Right cardiac atrium (tissue), 5 donors: ENCODE measurements around the gene ZGRF1. TPM values are rescaled to one million over a fixed set of nuclear protein-coding genes. Genes with fewer than 3 reads are reported as not detected.
"Not testable (repeated sequence)": the region's sequence is repeated elsewhere in the genome, so short reads cannot be mapped to it uniquely, and the experiment has no call there.

Experiments used
- ATAC-seq, 2 donors: fragments of 200-7000 bp; cut with Tn5 transposase; one replicate each; pipeline versions ENCODE4 v1.8.0 to v1.9.1; 2020; ENCODE audit warnings: moderate library complexity in 2 of 2, mild to moderate bottlenecking in 1 of 2
- DNase-seq, 3 donors: peaks; one replicate each; pipeline ENCODE4 v3.0.0-alpha.2; 2020
- H3K27ac ChIP-seq: one replicate; pipeline ENCODE4 v1.5.1; 2013; ENCODE audit warnings: mild to moderate bottlenecking, low read length, control low read depth, moderate library complexity
- H3K27me3 ChIP-seq: one replicate; pipeline ENCODE4 v1.6.1; 2013; ENCODE audit not compliant: control insufficient read depth, insufficient read depth
- H3K4me1 ChIP-seq: one replicate; pipeline ENCODE4 v1.6.1; 2013; ENCODE audit warnings: low read length; ENCODE audit not compliant: control insufficient read depth, insufficient read depth
- H3K4me3 ChIP-seq: one replicate; pipeline ENCODE4 v1.5.1; 2013; ENCODE audit warnings: low read length, control low read depth
- H3K9me3 ChIP-seq: one replicate; pipeline ENCODE4 v1.6.1; 2013; ENCODE audit warnings: low read length; ENCODE audit not compliant: control insufficient read depth
- WGBS: extraction: QIAGEN DNeasy Blood & Tissue Kit; methylation state at CpG from one replicate; pipeline ENCODE4 v1.1.7; 2013; 5-methylcytosine and 5-hydroxymethylcytosine counted together
- intact Hi-C, 4 donors: fragments of 100-400 bp; cut with DNase I; formaldehyde crosslinking; loops; one replicate each; pipeline versions ENCODE4 v1.11.0 to v1.14.0; 2022 to 2023
- polyA plus RNA-seq: library from polyadenylated mRNA; stranded (reverse); fragments of 200-250 nt; gene quantifications from one replicate; pipeline ENCODE4 v1.2.3, GENCODE V29; 2013
- total RNA-seq, 4 donors: library from RNA; stranded (reverse); fragmentation: NEBNext Ultra II Directional; extraction: Animal tissue kit (Norgen Biotek cat#: 25700); gene quantifications; one replicate each; pipeline ENCODE4 v1.2.1, GENCODE V29; 2021
- donor health status: healthy with polysubstance abuse.
- donor health status: DM: no; HTN: yes; CAD: no.
- donor health status: DM: no; HTN: no; CAD: no.
- donor health status: DM: no; HTN: yes; CAD: no; lungs with severe emphysema.
- donor health status: DM: yes; HTN: yes; CAD: no.

Gene ZGRF1
- total and polyA plus RNA-seq, 5 donors: 1.2 to 2.5 (median 2.4) TPM

DNA sequence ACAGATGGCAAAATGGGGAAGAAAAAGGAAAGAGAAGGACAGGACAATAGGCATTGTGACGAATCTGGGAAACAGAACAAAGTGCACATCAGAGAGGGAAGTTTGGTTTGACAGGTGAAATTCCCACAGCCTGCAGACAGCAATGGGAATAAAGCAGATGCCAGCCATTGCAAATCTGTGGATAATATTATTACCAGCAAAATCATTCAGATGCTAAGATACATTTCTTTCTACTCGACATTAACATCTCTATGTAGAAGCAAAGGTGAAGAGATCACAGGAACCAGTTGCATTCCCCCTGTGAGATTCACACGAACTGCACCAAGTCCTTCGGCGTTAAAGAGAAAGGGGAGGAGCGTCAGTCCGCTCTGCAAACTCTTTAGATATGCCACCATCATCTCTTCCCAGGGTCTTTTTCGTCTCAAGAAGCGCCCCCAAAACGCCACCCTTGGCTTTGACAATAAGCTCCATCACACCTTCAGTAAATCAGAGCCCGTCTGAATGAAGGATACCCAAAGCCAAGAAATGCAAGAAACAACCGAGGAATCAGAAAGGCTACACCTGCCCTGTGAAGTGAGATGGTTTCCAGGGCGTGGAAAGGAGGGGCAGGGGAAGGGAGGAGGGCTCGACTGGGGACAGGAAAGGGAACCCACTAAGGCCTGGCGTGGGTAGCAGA, 122.6 kb downstream of the ZGRF1 start:
- no peaks in the 10 kb centered on the region for H3K9me3 ChIP-seq
- ATAC-seq: no peak
- intact Hi-C loops: no loop called here
- H3K4me1 ChIP-seq: peaks cover 11% of the 10 kb centered on the region
- no peak for DNase-seq
- WGBS: 3% methylated on average over 15 of the region's 15 CpGs
- H3K27me3 ChIP-seq: peaks cover 7% of the 10 kb centered on the region
- H3K4me3 ChIP-seq: peak overlapping the region; percentile 66
- no peak overlapping the region for H3K27ac ChIP-seq

DNA sequence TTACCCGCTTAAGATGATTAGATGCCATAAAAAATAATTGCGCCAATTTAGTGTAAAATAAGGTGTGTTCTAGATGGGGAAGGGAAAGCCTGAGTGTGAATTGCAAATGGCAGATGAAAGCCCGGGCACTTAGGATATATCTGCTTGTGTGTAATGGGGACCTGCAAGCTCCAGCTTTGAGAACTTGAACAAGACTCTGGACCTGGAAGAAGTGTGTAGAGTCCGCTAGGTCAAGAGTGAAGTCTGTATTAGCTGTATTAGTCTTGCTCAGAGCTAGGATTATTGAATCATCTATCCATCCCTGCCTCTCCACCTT, 124.9 kb downstream of the ZGRF1 start:
- Histone ChIP-seq H3K27me3 (peaks cover 7% of the 10 kb centered on the region), H3K4me3 (no peak overlapping the region), H3K27ac (no peak overlapping the region), H3K9me3 (no peaks in the 10 kb centered on the region), H3K4me1 (peaks cover 11% of the 10 kb centered on the region)
- ATAC-seq (no peak), DNase-seq (no peak)
- intact Hi-C loops: no loop called here
- 59% methylated on average over 4 of the region's 4 CpGs for WGBS

DNA sequence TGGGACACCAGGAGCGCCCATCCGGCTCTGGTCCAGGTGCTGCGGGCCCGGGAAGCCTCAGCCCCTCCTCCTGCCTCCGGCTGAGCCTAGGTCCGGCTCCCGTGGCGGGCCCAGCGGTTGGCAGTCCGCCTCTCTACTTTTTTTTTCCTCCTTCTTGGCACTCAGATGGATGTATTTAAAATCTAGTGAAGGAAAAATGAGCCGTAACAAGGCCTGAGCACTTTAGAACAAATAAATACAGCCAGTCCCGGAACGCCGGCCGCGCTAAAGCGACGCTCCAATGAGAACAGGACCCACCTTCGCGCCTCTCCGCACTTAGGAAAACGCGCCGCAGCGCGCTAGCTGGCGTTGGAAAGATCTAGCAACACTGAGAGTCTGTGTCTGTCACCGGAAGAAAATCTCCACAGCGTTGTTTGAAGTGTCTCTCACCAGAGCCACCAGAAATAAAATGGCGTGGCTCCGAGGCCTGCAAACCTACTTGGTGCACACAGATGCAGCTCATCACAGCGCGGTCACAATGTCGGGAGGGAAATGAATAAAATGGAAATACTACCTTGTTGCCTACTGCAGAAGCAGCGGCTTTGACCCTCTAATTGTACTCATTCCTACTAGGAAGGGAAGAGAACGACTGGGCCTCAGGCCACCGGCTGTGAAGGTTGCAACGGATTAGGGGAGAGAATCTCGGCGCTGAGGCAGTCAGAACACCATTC, 125.5 kb downstream of the ZGRF1 start:
- peak overlapping the region; percentile 26 for H3K4me3 ChIP-seq
- intact Hi-C loops: no loop called here

DNA sequence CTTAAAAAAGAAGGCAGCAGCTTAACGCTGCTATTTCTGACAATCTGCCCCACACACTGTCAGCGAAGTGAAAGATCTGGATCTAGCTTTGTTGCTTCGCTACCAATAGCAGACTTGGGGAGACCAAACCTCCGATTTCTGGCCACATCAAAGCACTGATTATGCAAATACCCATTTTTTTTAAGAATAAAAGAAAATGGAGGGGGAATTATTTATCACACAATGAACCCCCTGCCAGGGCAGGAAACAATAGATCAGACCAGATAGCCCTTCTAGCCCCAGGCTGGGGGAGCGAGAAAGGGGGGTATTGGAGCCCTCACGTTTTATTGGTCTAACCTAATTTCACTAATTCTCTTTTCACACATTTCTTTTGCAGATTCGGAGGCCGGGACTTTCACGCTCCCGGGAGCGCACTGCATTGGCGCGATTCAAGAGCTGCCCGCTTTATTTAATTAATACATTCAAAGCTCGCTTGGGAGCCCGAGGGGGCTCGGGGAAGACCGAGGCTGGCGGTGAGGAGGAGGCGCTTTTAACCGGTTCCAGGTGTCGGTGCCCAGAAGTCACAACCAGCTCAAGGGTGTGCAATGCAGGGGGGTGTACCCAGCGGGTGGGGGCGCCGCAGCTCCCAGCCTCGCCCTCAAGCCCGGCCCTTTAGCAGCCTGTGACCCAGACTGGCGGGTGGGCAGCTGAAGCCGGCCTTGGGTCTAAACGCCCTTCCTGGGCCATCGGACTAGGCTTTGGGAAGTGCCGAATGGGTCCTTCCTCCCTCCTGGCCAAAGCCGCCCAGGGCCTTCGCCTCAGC, 126.2 kb downstream of the ZGRF1 start:
- intact Hi-C loops: no loop called here
- no peak overlapping the region for H3K27ac ChIP-seq
- H3K4me3 ChIP-seq: peak overlapping the region; percentile 26
- WGBS: 5% methylated on average over 34 of the region's 34 CpGs
- H3K4me1 ChIP-seq: peaks cover 7% of the 10 kb centered on the region
- peak in 1 of 2 donors; percentile 30 for ATAC-seq
- DNase-seq: no peak
- H3K27me3 ChIP-seq: peaks cover 7% of the 10 kb centered on the region
- H3K9me3 ChIP-seq: no peaks in the 10 kb centered on the region

More for the DNA sequence above, 125.5 kb downstream of the ZGRF1 start:
- DNase-seq (peak in 1 of 3 donors; percentile 40), ATAC-seq (no peak)
- Histone ChIP-seq H3K27me3 (peaks cover 7% of the 10 kb centered on the region), H3K4me1 (peaks cover 11% of the 10 kb centered on the region), H3K27ac (no peak overlapping the region), H3K9me3 (no peaks in the 10 kb centered on the region)
- WGBS: 20% methylated on average over 40 of the region's 40 CpGs

DNA sequence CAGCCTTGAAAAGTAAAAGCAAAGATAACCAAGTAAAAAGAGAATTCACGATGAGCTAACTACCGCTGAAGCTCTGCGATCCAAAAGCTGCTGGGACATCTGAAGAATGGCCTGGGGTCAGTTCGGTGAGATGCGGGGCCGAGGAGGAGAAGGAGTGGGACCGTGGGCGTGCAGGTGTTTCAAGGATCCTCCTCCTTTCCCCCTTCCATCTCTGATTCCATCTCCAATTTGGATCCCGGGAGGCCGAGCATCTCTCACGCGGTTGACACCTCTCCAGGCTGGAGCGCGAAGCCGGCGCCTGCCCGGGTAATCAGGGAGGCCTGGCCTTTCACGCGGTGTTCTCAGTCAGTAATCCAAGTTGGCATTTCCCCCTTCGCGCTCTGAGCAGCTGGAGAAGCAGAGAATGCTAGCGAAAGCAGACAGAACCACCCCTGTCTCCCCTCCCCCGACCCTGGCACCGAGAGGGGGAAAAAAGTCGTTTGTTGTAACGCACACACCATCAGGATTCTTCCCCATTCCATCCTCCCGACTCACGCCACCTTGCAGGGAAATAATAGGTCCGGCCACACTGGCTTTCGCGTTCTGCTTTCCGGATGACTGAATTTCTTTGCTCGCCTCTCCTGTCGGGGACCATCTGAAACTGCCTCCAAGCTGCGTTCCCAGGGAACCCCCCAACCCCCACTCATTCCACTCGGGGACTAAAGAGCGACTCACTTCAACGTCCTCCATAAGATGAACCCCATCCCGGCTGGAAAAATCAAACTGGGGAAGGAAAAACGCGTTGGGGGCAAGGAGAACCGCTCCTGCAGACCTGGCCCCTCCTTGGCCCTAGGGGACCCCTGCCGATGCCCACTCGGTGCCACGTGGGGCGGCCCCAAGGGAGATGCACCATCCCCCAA, 127.2 kb downstream of the ZGRF1 start:
- no peak for DNase-seq
- no peak for ATAC-seq
- no peaks in the 10 kb centered on the region for H3K9me3 ChIP-seq
- WGBS: 3% methylated on average over 46 of the region's 46 CpGs
- H3K4me1 ChIP-seq: peaks cover 7% of the 10 kb centered on the region
- H3K27me3 ChIP-seq: peaks cover 7% of the 10 kb centered on the region
- peak overlapping the region; percentile 26 for H3K4me3 ChIP-seq
- intact Hi-C loops: no loop called here
- H3K27ac ChIP-seq: no peak overlapping the region

DNA sequence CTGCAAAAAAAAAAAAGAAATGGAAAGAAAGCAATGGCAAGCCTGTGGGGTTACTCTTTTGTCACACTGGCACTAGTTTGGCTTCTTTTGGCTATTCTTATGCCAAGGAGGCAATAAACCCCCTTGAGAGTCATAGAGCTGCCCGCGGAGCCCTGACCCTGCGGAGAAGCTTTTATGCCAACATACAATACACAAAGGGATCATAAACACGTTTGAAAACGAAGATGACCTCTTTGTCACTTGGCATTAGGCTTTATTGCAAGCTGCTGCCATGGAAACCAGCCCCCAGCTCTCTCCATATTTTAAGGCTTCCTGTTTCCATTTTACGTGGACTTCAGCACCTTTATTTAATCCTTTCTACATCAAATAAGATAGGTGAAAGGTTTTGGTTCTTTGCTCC, 128.4 kb downstream of the ZGRF1 start:
- WGBS: 6% methylated on average over 6 of the region's 6 CpGs
- H3K4me1 ChIP-seq: peaks cover 7% of the 10 kb centered on the region
- ATAC-seq: no peak
- H3K27me3 ChIP-seq: peaks cover 7% of the 10 kb centered on the region
- intact Hi-C loops: no loop called here
- H3K27ac ChIP-seq: no peak overlapping the region
- H3K4me3 ChIP-seq: no peak overlapping the region
- no peaks in the 10 kb centered on the region for H3K9me3 ChIP-seq
- no peak for DNase-seq

DNA sequence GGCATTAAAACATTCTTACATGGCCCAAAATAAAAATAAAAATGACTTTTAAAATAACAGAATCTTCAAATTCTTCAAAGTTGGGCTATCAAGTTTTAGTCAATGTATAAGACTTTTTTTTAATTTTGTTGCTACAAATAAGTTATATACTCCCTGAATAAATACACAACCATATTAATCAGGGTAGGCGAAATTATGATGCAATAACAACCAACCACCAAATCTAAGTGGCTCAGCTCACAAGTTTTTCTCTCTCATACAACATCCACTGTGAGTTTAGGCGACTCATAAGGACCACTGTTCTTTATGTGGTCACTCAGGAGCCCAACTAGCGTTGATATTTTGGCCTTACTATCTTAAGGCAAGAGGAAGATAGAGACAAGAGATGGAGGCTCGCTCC, 131.9 kb downstream of the ZGRF1 start:
- Histone ChIP-seq H3K27ac (no peak overlapping the region), H3K9me3 (no peaks in the 10 kb centered on the region), H3K4me1 (no peaks in the 10 kb centered on the region), H3K27me3 (no peaks in the 10 kb centered on the region), H3K4me3 (no peak overlapping the region)
- DNase-seq: no peak
- ATAC-seq: no peak
- 79% methylated on average over 4 of the region's 4 CpGs for WGBS
- intact Hi-C loops: no loop called here

DNA sequence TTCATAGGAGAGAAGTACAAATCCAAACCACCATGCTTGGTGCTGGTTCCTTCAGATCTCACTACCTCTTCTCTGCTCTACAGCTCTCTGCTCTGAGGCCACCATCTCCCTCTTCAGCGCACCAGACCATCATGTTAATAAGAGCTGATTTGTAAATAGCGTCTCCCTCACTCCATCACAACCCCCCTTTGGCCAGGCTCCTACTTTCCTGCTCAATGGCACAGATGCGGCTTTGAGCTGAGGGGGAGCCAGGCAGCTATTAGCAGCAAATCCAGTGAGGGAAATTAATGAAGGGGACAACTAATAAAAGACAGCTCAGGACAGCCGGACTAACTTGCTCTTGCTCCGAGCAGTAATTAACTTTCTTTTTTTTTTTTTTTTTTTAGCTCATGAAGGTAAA, 133.8 kb downstream of the ZGRF1 start:
- Histone ChIP-seq H3K27me3 (no peaks in the 10 kb centered on the region), H3K9me3 (no peaks in the 10 kb centered on the region), H3K4me3 (no peak overlapping the region), H3K4me1 (no peaks in the 10 kb centered on the region), H3K27ac (no peak overlapping the region)
- intact Hi-C loops: no loop called here
- DNase-seq (no peak), ATAC-seq (no peak)
- 72% methylated on average over 5 of the region's 5 CpGs for WGBS

DNA sequence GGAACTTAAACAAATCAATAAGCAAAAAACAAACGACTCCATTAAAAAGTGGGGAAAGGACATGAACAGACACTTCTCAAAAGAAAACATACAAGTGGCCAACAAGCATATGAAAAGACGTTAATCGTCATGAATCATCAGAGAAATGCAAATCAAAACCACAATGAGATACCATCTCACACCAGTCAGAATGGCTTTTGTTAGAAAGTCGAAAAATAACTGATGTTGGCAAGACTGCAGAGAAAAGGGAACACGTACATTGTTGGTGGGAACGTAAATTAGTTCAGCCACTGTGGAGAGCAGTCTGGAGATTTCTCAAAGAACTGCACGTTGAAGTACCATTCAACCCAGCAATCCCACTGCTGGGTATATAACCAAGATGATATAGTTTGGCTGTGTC, 144.4 kb downstream of the ZGRF1 start:
- intact Hi-C loops: no loop called here
- H3K9me3 ChIP-seq: no peaks in the 10 kb centered on the region
- no peaks in the 10 kb centered on the region for H3K4me1 ChIP-seq
- H3K4me3 ChIP-seq: no peak overlapping the region
- no peak for DNase-seq
- no peaks in the 10 kb centered on the region for H3K27me3 ChIP-seq
- ATAC-seq: no peak
- no peak overlapping the region for H3K27ac ChIP-seq
- 86% methylated on average over 7 of the region's 7 CpGs for WGBS

DNA sequence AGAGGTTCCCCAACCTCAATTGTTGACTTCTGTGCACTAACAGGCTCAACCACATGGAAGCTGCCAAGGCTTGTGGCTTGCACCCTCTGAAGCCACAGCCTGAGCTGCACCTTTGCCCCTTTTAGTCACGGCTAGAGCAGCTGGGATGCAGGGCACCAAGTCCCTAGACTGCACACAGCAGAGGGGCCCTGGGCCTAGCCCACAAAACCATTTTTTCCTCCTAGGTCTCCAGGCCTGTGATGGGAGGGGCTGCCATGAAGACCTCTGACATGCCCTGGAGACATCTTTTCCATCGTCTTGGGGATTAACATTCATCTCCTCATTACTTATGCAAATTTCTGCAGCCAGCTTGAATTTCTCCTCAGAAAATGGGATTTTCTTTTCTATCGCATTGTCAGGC, 145.9 kb downstream of the ZGRF1 start:
- WGBS: 81% methylated on average over 3 of the region's 3 CpGs
- H3K27ac ChIP-seq, intact Hi-C loops, H3K4me1 ChIP-seq, ATAC-seq, DNase-seq, H3K9me3 ChIP-seq, H3K4me3 ChIP-seq, H3K27me3 ChIP-seq: not testable (repeated sequence)
